Lower leg skin (tissue), 4 donors: ENCODE measurements around the gene ANTXR1. TPM values are rescaled to one million over a fixed set of nuclear protein-coding genes. Genes with fewer than 3 reads are reported as not detected.

Source experiments
- DNase-seq, 2 donors: peaks; one replicate each; pipeline ENCODE4 v3.0.0-alpha.2; 2019; ENCODE audit warnings: low spot score in 2 of 2
- H3K4me3 ChIP-seq: fragments of 200-600 bp; sonication (generic); 2 replicates; pipeline ENCODE4 v1.5.1; 2017; ENCODE audit warnings: mild to moderate bottlenecking, low read depth; ENCODE audit not compliant: poor library complexity, severe bottlenecking
- POLR2A ChIP-seq, 2 donors: fragments of 450-650 bp; IDR thresholded peaks; one replicate each; pipeline ENCODE4 v1.6.1; 2016 to 2017; ENCODE audit warnings: antibody characterized with exemption in 2 of 2, mild to moderate bottlenecking in 1 of 2, moderate library complexity in 1 of 2
- WGBS, 2 donors: methylation state at CpG; one replicate each; pipeline ENCODE4 v1.1.5; 2018; 5-methylcytosine and 5-hydroxymethylcytosine counted together
- intact Hi-C: fragments of 100-400 bp; cut with DNase I; formaldehyde crosslinking; loops from one replicate; pipeline ENCODE4 v1.15.0; 2023; ENCODE audit warnings: low total_unique reads
- total RNA-seq, 4 donors: library from RNA; depleted of rRNA; stranded (reverse); fragments of >200 nt; gene quantifications; one replicate each; pipeline ENCODE4 v1.1.0, GENCODE V29; 2016
- TF ChIP-seq, protein P1 (sequence below), 3 donors: fragments of 450-650 bp; IDR thresholded peaks; one replicate each; pipeline ENCODE4 v1.5.1; 2016; ENCODE audit warnings: antibody characterized with exemption in 3 of 3, mild to moderate bottlenecking in 3 of 3, moderate library complexity in 2 of 3

Gene ANTXR1
- total RNA-seq, 4 donors from 2014 or later, result 43.3 to 56.7 (median 52.7) TPM

DNA sequence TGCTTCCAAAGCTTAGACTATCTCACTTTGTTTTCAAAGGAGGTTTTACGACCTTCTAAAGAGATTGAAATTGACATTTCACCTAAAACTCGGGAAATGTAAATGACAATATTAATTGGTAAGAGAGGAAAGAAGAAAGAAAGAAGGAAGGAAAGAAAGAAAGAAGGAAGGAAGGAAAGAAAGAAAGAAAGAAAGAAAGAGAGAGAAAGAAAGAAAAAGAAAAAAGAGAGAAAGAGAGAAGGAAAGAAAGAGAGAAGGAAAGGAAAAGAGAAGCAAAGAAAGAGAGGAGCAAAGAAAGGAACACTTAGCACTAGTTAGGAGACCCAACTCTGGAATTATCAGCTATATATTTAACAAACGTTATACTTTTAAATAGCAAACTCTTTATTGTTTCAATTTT lies 34.9 kb upstream of the ANTXR1 start:
- whole genome bisulfite sequencing, 2 donors, result 85 to 92% methylated on average over 3 of the region's 3 CpGs
- TF ChIP-seq, protein P1, sequence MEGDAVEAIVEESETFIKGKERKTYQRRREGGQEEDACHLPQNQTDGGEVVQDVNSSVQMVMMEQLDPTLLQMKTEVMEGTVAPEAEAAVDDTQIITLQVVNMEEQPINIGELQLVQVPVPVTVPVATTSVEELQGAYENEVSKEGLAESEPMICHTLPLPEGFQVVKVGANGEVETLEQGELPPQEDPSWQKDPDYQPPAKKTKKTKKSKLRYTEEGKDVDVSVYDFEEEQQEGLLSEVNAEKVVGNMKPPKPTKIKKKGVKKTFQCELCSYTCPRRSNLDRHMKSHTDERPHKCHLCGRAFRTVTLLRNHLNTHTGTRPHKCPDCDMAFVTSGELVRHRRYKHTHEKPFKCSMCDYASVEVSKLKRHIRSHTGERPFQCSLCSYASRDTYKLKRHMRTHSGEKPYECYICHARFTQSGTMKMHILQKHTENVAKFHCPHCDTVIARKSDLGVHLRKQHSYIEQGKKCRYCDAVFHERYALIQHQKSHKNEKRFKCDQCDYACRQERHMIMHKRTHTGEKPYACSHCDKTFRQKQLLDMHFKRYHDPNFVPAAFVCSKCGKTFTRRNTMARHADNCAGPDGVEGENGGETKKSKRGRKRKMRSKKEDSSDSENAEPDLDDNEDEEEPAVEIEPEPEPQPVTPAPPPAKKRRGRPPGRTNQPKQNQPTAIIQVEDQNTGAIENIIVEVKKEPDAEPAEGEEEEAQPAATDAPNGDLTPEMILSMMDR (IDR thresholded peaks at IDR 0.05), result no peak
- no peak for TF ChIP-seq POLR2A (IDR thresholded peaks at IDR 0.05)
- intact Hi-C loops, result no loop called here
- DNase-seq, result no peak
- no peak overlapping the region for H3K4me3 ChIP-seq

DNA sequence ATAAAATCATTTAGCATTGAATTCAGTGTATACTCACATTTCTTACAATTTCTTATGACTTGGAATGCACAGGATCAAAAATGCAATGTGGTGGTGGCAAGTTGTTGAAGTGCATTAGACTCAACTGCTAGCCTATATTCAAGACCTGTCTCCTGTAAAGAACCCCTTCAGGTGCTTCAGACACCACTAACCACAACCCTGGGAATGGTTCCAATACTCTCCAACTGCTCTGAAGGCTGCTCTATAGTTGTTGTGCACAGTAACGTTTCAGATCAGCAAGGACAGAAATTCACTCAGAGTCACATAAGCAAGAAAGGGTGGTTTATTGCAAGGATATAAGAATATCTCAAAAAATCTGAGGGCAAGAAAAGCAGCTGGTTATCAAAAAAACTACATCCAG lies 32.0 kb upstream of the ANTXR1 start:
- WGBS, 2 donors, result 71 to 77% methylated on average over 1 of the region's 1 CpG
- intact Hi-C loops, result no loop called here
- no peak overlapping the region for H3K4me3 ChIP-seq
- DNase-seq, result no peak
- TF ChIP-seq, protein P1 (IDR thresholded peaks at IDR 0.05), result no peak
- no peak for TF ChIP-seq POLR2A (IDR thresholded peaks at IDR 0.05)

DNA sequence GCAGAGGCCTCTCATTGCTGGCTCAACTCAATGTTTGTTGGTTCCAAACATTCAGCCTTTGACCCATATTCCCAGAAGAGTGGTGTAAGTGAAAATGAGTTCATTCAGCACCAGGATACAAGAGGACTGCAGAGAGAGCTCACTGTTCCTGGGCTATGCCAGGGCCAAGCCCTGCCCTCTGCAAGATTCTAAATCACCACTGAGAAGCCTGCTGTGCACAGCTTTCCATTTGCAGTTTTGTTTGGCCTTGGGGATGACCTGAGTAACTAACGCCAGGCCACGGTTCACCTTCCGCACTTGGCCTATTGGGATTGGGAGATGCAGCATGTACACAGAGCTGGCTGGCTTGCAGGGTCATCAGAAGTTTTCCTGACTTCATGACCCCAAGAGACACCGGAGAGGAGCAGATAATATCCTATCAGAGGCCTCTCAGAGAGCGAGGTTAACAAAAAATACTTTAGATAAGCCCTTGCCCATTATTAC lies 25.9 kb upstream of the ANTXR1 start:
- no peak overlapping the region for H3K4me3 ChIP-seq
- no peak for DNase-seq
- 78 to 79% methylated on average over 5 of the region's 5 CpGs for WGBS, 2 donors
- TF ChIP-seq, protein P1 (IDR thresholded peaks at IDR 0.05), result no peak
- no peak for TF ChIP-seq POLR2A (IDR thresholded peaks at IDR 0.05)
- intact Hi-C loops, result no loop called here

DNA sequence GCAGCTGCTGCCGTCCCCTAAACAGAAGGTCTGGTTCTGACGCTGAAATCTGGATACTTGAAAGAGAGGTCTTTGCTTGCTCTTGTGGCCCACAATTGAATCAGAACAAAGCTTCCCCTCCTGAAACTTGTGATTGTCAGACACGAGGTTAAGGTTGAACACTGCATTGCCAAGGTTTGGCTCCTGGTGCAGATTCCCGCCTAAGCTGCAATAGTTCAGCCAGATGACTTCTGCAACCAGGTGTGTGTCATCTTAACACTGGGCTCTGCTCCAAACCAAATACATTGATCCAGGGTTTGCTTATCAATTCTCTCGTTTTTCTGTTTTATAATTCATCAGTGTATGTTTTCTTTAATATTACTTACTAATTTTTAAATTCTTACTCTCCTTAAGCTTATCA lies 23.9 kb upstream of the ANTXR1 start:
- no peak for TF ChIP-seq POLR2A (IDR thresholded peaks at IDR 0.05)
- TF ChIP-seq, protein P1 (IDR thresholded peaks at IDR 0.05), result no peak
- intact Hi-C loops, result no loop called here
- DNase-seq, result no peak
- 70 to 81% methylated on average over 5 of the region's 5 CpGs for WGBS, 2 donors
- H3K4me3 ChIP-seq, result no peak overlapping the region

DNA sequence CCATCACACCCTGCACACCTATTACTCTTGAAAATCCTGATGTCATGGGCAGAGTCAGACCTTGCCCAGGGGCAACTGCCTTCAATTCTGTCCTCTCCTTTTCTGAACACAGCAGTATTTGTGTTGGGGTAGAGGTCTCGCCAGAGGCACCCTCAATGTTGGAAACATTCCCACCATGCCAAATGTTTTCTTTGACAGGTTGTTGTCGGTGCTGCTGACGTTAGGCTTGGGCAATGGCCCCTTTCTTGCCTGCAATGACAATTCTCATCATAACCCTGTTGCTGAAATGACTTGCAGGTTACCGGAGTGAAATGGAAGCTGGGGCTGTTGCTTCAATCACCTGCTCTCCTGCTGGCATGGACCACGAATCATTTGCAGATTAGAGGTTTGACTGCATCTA lies 20.6 kb upstream of the ANTXR1 start:
- TF ChIP-seq, protein P1 (IDR thresholded peaks at IDR 0.05), result no peak
- no peak for TF ChIP-seq POLR2A (IDR thresholded peaks at IDR 0.05)
- 87 to 93% methylated on average over 5 of the region's 5 CpGs for WGBS, 2 donors

DNA sequence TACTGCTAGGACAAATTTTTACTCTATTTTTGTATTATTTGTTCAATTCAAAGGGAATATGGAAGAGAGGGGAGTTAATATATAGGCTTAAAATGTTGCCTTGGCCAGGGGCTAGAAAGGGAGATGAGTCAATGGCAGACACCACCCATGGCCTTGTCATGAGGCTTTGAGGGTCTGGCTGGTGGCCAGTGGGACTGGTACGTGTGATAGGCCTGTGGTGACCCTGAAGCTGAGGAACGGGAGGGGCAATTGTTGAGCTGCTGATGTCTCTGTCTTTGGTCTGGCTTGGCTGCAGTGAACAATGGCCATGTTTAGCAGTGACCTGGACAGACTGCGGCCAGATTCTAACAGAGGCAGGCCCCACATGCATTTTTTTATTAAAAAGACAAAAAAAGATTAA lies 20.0 kb upstream of the ANTXR1 start:
- DNase-seq, result no peak
- intact Hi-C loops, result no loop called here
- no peak for TF ChIP-seq POLR2A (IDR thresholded peaks at IDR 0.05)
- TF ChIP-seq, protein P1 (IDR thresholded peaks at IDR 0.05), result no peak
- H3K4me3 ChIP-seq, result no peak overlapping the region
- 73 to 78% methylated on average over 3 of the region's 3 CpGs for WGBS, 2 donors

More for the DNA sequence above, 20.6 kb upstream of the ANTXR1 start:
- H3K4me3 ChIP-seq, result no peak overlapping the region
- no peak for DNase-seq
- intact Hi-C loops, result no loop called here
